IMR-90 (cell line): Measurements from ENCODE around the gene ANKS4B. TPM values are rescaled to one million over a fixed set of nuclear protein-coding genes. Genes with fewer than 3 reads are reported as not detected.

Experiments
- ATAC-seq: fragments of 200-7000 bp; cut with Tn5 transposase; 2 replicates; pipeline ENCODE4 v1.9.1; 2020; ENCODE audit warnings: low read depth, mild to moderate bottlenecking, moderate library complexity
- BruUV-seq: library from RNA; stranded (reverse); fragments of 400-500 nt; replicated peaks from 2 replicates; lab custom pipeline; 2021; lab: Mats Ljungman, UMichigan
- CTCF ChIA-PET: fragments of 300-600 bp; formaldehyde crosslinking; extraction: SDS; loops from one replicate; lab custom pipeline; 2021; ENCODE audit warnings: antibody characterized with exemption; lab: Yijun Ruan, JAX
- POLR2A ChIA-PET: fragments of 300-600 bp; sonication (Branson Sonifier 250); formaldehyde crosslinking; loops from one replicate; lab custom pipeline; 2022; ENCODE audit warnings: antibody characterized with exemption; ENCODE audit not compliant: unreplicated experiment; lab: Charles Lee
- DNase-seq: peaks from one replicate; pipeline ENCODE4 v3.0.0; 2013
- H2AFZ ChIP-seq: replicated peaks from 2 replicates; pipeline ENCODE3; 2013; ENCODE audit warnings: low read length, mild to moderate bottlenecking; ENCODE audit not compliant: poor library complexity
- H2AK5ac ChIP-seq: 2 replicates; pipeline ENCODE4 v1.6.1; 2013; ENCODE audit warnings: low read depth, low read length, inconsistent platforms
- H2AK9ac ChIP-seq: replicated peaks from 2 replicates; pipeline ENCODE3; 2013; ENCODE audit warnings: mild to moderate bottlenecking, low read depth, low read length, moderate library complexity; ENCODE audit not compliant: poor library complexity
- H2BK120ac ChIP-seq: 2 replicates; pipeline ENCODE4 v1.6.1; 2013; ENCODE audit warnings: low read depth, low read length, inconsistent platforms
- H2BK15ac ChIP-seq: 3 replicates; pipeline ENCODE4 v1.6.1; 2013; ENCODE audit warnings: low read depth, low read length, inconsistent platforms
- H2BK20ac ChIP-seq: 2 replicates; pipeline ENCODE4 v1.6.1; 2013; ENCODE audit warnings: low read depth, mild to moderate bottlenecking, inconsistent platforms, low read length, moderate library complexity
- H2BK5ac ChIP-seq: 2 replicates; pipeline ENCODE4 v1.6.1; 2013; ENCODE audit warnings: mild to moderate bottlenecking, low read depth, low read length, inconsistent platforms; ENCODE audit not compliant: poor library complexity, severe bottlenecking
- H3K14ac ChIP-seq: replicated peaks from 2 replicates; pipeline ENCODE4 v1.6.1; 2013; ENCODE audit warnings: low read depth, low read length, inconsistent platforms
- H3K18ac ChIP-seq: 2 replicates; pipeline ENCODE4 v1.6.1; 2013; ENCODE audit warnings: low read depth, low read length, control low read depth
- H3K23ac ChIP-seq: 2 replicates; pipeline ENCODE4 v1.6.1; 2013; ENCODE audit warnings: low read depth, low read length, inconsistent platforms
- H3K27ac ChIP-seq: 2 replicates; pipeline ENCODE4 v1.5.1; 2013; ENCODE audit warnings: mild to moderate bottlenecking, control low read depth, low read length; ENCODE audit not compliant: insufficient read depth
- H3K27me3 ChIP-seq: 2 replicates; pipeline ENCODE4 v1.6.1; 2013; ENCODE audit warnings: low read length; ENCODE audit not compliant: control insufficient read depth, insufficient read depth
- H3K36me3 ChIP-seq: 2 replicates; pipeline ENCODE4 v1.6.1; 2013; ENCODE audit warnings: low read length, mixed read lengths; ENCODE audit not compliant: control insufficient read depth, insufficient read depth
- H3K4ac ChIP-seq: 2 replicates; pipeline ENCODE4 v1.6.1; 2013; ENCODE audit warnings: low read depth, low read length, inconsistent platforms
- H3K4me1 ChIP-seq: 2 replicates; pipeline ENCODE4 v1.6.1; 2013; ENCODE audit warnings: low read length, mixed read lengths; ENCODE audit not compliant: control insufficient read depth, insufficient read depth
- H3K4me2 ChIP-seq: 2 replicates; pipeline ENCODE4 v1.6.1; 2013; ENCODE audit warnings: low read depth, mild to moderate bottlenecking, control low read depth, low read length, moderate library complexity
- H3K4me3 ChIP-seq: 2 replicates; pipeline ENCODE4 v1.5.1; 2013; ENCODE audit warnings: low read depth, mild to moderate bottlenecking, control low read depth, low read length, moderate library complexity; ENCODE audit not compliant: insufficient read depth
- H3K56ac ChIP-seq: 2 replicates; pipeline ENCODE4 v1.6.1; 2013; ENCODE audit warnings: low read length, inconsistent platforms; ENCODE audit not compliant: insufficient read depth; ENCODE audit errors: extremely low read depth
- H3K79me1 ChIP-seq, 2 experiments: 2 replicates each; pipeline ENCODE4 v1.6.1; 2013; ENCODE audit warnings: low read length in 2 of 2, inconsistent platforms in 1 of 2, low read depth in 1 of 2
- H3K9ac ChIP-seq: 2 replicates; pipeline ENCODE4 v1.6.1; 2013; ENCODE audit warnings: low read depth, low read length, control low read depth
- H3K9me1 ChIP-seq: 2 replicates; pipeline ENCODE4 v1.6.1; 2013; ENCODE audit warnings: low read length, inconsistent platforms; ENCODE audit not compliant: insufficient read depth
- H3K9me3 ChIP-seq: 2 replicates; pipeline ENCODE4 v1.6.1; 2013; ENCODE audit warnings: low read length; ENCODE audit not compliant: control insufficient read depth, insufficient read depth
- H4K20me1 ChIP-seq: 2 replicates; pipeline ENCODE4 v1.6.1; 2013; ENCODE audit warnings: low read length, inconsistent platforms; ENCODE audit not compliant: insufficient read depth
- H4K5ac ChIP-seq: 2 replicates; pipeline ENCODE4 v1.6.1; 2013; ENCODE audit warnings: mild to moderate bottlenecking, low read depth, low read length, control low read depth
- H4K8ac ChIP-seq, 2 experiments: 2 replicates each; pipeline ENCODE4 v1.6.1; 2013; ENCODE audit warnings: low read depth in 2 of 2, low read length in 2 of 2, control low read depth in 1 of 2, inconsistent platforms in 1 of 2
- H4K91ac ChIP-seq: 2 replicates; pipeline ENCODE4 v1.6.1; 2013; ENCODE audit warnings: low read depth, low read length, inconsistent platforms; ENCODE audit not compliant: insufficient read depth
- BHLHE40 ChIP-seq: fragments of 150-350 bp; IDR thresholded peaks from 2 replicates; pipeline ENCODE4 v1.6.1; 2016; ENCODE audit warnings: mild to moderate bottlenecking, low read depth, low read length
- CEBPB ChIP-seq: IDR thresholded peaks from 2 replicates; pipeline ENCODE4 v1.6.1; 2012; ENCODE audit warnings: low read depth, low read length, improper control_type of control experiment
- CHD1 ChIP-seq: IDR thresholded peaks from 2 replicates; pipeline ENCODE4 v1.6.1; 2012; ENCODE audit warnings: low read depth, low read length, improper control_type of control experiment
- CTCF ChIP-seq: conservative IDR thresholded peaks from 2 replicates; pipeline ENCODE4 v1.5.1; 2012; ENCODE audit warnings: mild to moderate bottlenecking, low read depth, low read length, improper control_type of control experiment
- FOS ChIP-seq: fragments of 150-350 bp; IDR thresholded peaks from 2 replicates; pipeline ENCODE4 v1.6.1; 2016; ENCODE audit warnings: low read depth, low read length
- MAFK ChIP-seq: IDR thresholded peaks from 2 replicates; pipeline ENCODE4 v1.6.1; 2012; ENCODE audit warnings: low read depth, low read length, improper control_type of control experiment
- MAZ ChIP-seq: IDR thresholded peaks from 2 replicates; pipeline ENCODE4 v1.6.1; 2012; ENCODE audit warnings: low read depth, mild to moderate bottlenecking, low read length, improper control_type of control experiment, moderate library complexity, borderline replicate concordance
- MXI1 ChIP-seq: IDR thresholded peaks from 2 replicates; pipeline ENCODE4 v1.6.1; 2012; ENCODE audit warnings: low read depth, mild to moderate bottlenecking, low read length, moderate library complexity, borderline replicate concordance
- NFE2L2 ChIP-seq: fragments of 150-350 bp; IDR thresholded peaks from 2 replicates; pipeline ENCODE4 v1.6.1; 2016; ENCODE audit warnings: low read depth, mild to moderate bottlenecking, low read length
- POLR2A ChIP-seq: IDR thresholded peaks from 2 replicates; pipeline ENCODE4 v1.6.1; 2012; ENCODE audit warnings: mild to moderate bottlenecking, low read depth, low read length
- RAD21 ChIP-seq: IDR thresholded peaks from 2 replicates; pipeline ENCODE4 v1.6.1; 2012; ENCODE audit warnings: low read length, improper control_type of control experiment
- RCOR1 ChIP-seq: IDR thresholded peaks from 2 replicates; pipeline ENCODE4 v1.6.1; 2012; ENCODE audit warnings: mild to moderate bottlenecking, low read length, improper control_type of control experiment; ENCODE audit not compliant: insufficient replicate concordance
- RFX5 ChIP-seq: IDR thresholded peaks from 2 replicates; pipeline ENCODE4 v1.8.0; 2012; ENCODE audit warnings: low read depth, mild to moderate bottlenecking, low read length, moderate library complexity
- SMC3 ChIP-seq: fragments of 150-350 bp; IDR thresholded peaks from 2 replicates; pipeline ENCODE4 v1.6.1; 2016; ENCODE audit warnings: low read depth, mild to moderate bottlenecking, antibody characterized with exemption, low read length, moderate library complexity
- USF2 ChIP-seq: fragments of 150-350 bp; IDR thresholded peaks from 2 replicates; pipeline ENCODE4 v1.6.1; 2017; ENCODE audit warnings: mild to moderate bottlenecking, antibody characterized with exemption, low read length, low read depth
- WGBS, 2 experiments: methylation state at CpG; one replicate each; pipeline versions ENCODE4 v1.1.5 to v1.1.7; 2013; ENCODE audit warnings: missing lambda C conversion rate in 2 of 2; ENCODE audit not compliant: insufficient read length in 1 of 2; ENCODE audit errors: extremely low coverage in 2 of 2; 5-methylcytosine and 5-hydroxymethylcytosine counted together
- dilution Hi-C: fragments of 300-500 bp; cut with HindIII; formaldehyde crosslinking; loops from one replicate; pipeline ENCODE4 v1.14.3; 2018; ENCODE audit warnings: low sequenced_read_pairs; ENCODE audit not compliant: unreplicated experiment
- in situ Hi-C: fragments of 300-500 bp; cut with MboI; formaldehyde crosslinking; loops from 3 replicates; pipeline ENCODE4 v1.14.3; 2019; ENCODE audit warnings: low sequenced_read_pairs, inconsistent platforms, mixed read lengths
- intact Hi-C: fragments of 100-400 bp; cut with micrococcal nuclease; formaldehyde crosslinking; loops from 2 replicates; pipeline ENCODE4 v1.10.0; 2022
- polyA plus RNA-seq, 3 experiments: library from polyadenylated mRNA; depleted of rRNA; stranded (reverse); fragments of >200 nt; gene quantifications; 2 replicates each; pipeline ENCODE4 v1.2.3, GENCODE V29; 2012; ENCODE audit warnings: low replicate concordance in 1 of 3
- total RNA-seq: library from RNA; depleted of rRNA; stranded (reverse); fragments of >200 nt; gene quantifications from 2 replicates; pipeline ENCODE4 v1.2.3, GENCODE V29; 2012
- TF ChIP-seq, protein P1 (sequence below): fragments of 150-350 bp; IDR thresholded peaks from 2 replicates; pipeline ENCODE4 v1.6.1; 2016; ENCODE audit warnings: low read depth, mild to moderate bottlenecking, low read length, moderate library complexity, borderline replicate concordance

ANKS4B gene
- total and polyA plus RNA-seq, 2 of the 4 experiments (the other 2 are of a cell fraction): not detected

GRCh38 chr16:21284414-21284813 is 50.9 kb downstream of the ANKS4B start:
- H2AK5ac ChIP-seq: no peak overlapping the region
- no peaks in the 10 kb centered on the region for H3K4me1 ChIP-seq
- no peak overlapping the region for H2BK5ac ChIP-seq
- H3K27ac ChIP-seq: no peak overlapping the region
- no peak overlapping the region for H4K91ac ChIP-seq
- H3K79me1 ChIP-seq: no peaks in the 10 kb centered on the region
- no peak overlapping the region for H4K8ac ChIP-seq
- CTCF ChIA-PET: no interaction called here
- no peak overlapping the region for H3K18ac ChIP-seq
- no peaks in the 10 kb centered on the region for H3K9me3 ChIP-seq
- no peak overlapping the region for H2BK120ac ChIP-seq
- no peak for ATAC-seq
- peaks cover 44% of the 10 kb centered on the region for H3K27me3 ChIP-seq
- no peak overlapping the region for H3K23ac ChIP-seq
- no peak overlapping the region for H2AFZ ChIP-seq
- H3K56ac ChIP-seq: no peak overlapping the region
- no peak overlapping the region for H2BK20ac ChIP-seq
- no CpG with 5 or more reads among the region's 4 CpGs for WGBS, 2 experiments
- DNase-seq: no peak
- dilution Hi-C loops (no loop called here), intact Hi-C loops (loop anchor here (5.0 to 10.0 kb wide), 2 partner anchors 127 to 1410 kb away; partner anchors contain the start of gene LDAF1), in situ Hi-C loops (no loop called here)
- no peak overlapping the region for H3K4ac ChIP-seq
- POLR2A ChIA-PET: no interaction called here
- no peaks in the 10 kb centered on the region for H3K36me3 ChIP-seq
- no peak overlapping the region for H2BK15ac ChIP-seq
- H3K4me3 ChIP-seq: no peak overlapping the region
- no peak overlapping the region for H3K9ac ChIP-seq
- peak overlapping the region; percentile 82; the same call in 1 of the 2 replicates for H3K4me2 ChIP-seq
- H4K20me1 ChIP-seq: no peaks in the 10 kb centered on the region
- no peak for TF ChIP-seq RFX5
- no peak for TF ChIP-seq USF2
- no peak for TF ChIP-seq CHD1
- TF ChIP-seq CEBPB: no peak
- TF ChIP-seq SMC3: no peak
- no peak for TF ChIP-seq RAD21
- no peak for TF ChIP-seq FOS
- TF ChIP-seq RCOR1: no peak
- TF ChIP-seq MXI1: no peak
- TF ChIP-seq, protein P1, sequence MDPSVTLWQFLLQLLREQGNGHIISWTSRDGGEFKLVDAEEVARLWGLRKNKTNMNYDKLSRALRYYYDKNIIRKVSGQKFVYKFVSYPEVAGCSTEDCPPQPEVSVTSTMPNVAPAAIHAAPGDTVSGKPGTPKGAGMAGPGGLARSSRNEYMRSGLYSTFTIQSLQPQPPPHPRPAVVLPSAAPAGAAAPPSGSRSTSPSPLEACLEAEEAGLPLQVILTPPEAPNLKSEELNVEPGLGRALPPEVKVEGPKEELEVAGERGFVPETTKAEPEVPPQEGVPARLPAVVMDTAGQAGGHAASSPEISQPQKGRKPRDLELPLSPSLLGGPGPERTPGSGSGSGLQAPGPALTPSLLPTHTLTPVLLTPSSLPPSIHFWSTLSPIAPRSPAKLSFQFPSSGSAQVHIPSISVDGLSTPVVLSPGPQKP: no peak
- no peak for TF ChIP-seq MAZ
- no peak for TF ChIP-seq MAFK
- no peak for TF ChIP-seq NFE2L2
- no peak for TF ChIP-seq POLR2A
- TF ChIP-seq BHLHE40: no peak
- no peak for TF ChIP-seq CTCF
- no peak overlapping the region for H4K5ac ChIP-seq
- no peak overlapping the region for H2AK9ac ChIP-seq
- no peaks in the 10 kb centered on the region for H3K9me1 ChIP-seq
- no TSS peak for BruUV-seq
- H3K14ac ChIP-seq: no peak overlapping the region
